T-helper 1 cell treated with Interleukin-12 subunit alpha and Interleukin-12 subunit beta and Interleukin-4 antibody, amounts not matched to agents 30 ng/mL and 1 ng/mL, for 36 hours (primary cell): ENCODE data around the gene TECPR2. TPM values are rescaled to one million over a fixed set of nuclear protein-coding genes. Genes with fewer than 3 reads are reported as not detected.
"Not testable (repeated sequence)": the region's sequence is repeated elsewhere in the genome, so short reads cannot be mapped to it uniquely, and the experiment has no call there.

Experiments
- intact Hi-C: fragments of 100-400 bp; cut with micrococcal nuclease; formaldehyde crosslinking; loops from one replicate; pipeline ENCODE4 v1.15.1; 2024
- total RNA-seq: library from RNA; stranded (reverse); gene quantifications from 2 replicates; pipeline ENCODE4 v1.2.3, GENCODE V29; 2022

TECPR2 gene
- total RNA-seq, 1 donor from 2014 or later, result 13.3 TPM

GRCh38 chr14:102544046-102544746, 181.5 kb downstream of the TECPR2 start:
- intact Hi-C loops, result no loop called here

- intact Hi-C loops, result no loop called here
These were observed 182.2 kb downstream of the TECPR2 start for GRCh38 chr14:102544747-102545460.

- intact Hi-C loops, result no loop called here
These were observed 182.9 kb downstream of the TECPR2 start for GRCh38 chr14:102545461-102546265.

- intact Hi-C loops, result no loop called here
These were observed 186.0 kb downstream of the TECPR2 start for GRCh38 chr14:102548616-102549240.

- intact Hi-C loops, result not testable (repeated sequence)
These were observed 188.2 kb downstream of the TECPR2 start for GRCh38 chr14:102550927-102551401.

Other genes with a start within 250 kb of the TECPR2 start
- gene WDR20, start 223.0 kb upstream of the TECPR2 start, total RNA-seq, result 39.8 and 41.4 TPM in 2 replicates
- gene MOK, start 57.8 kb upstream of the TECPR2 start, total RNA-seq, result 2.3 and 3.6 TPM in 2 replicates
- gene ZNF839, start 43.2 kb upstream of the TECPR2 start, total RNA-seq, result 14.8 and 16.4 TPM in 2 replicates
- 27.4 and 33.0 TPM in 2 replicates for gene CINP, start 51 bp upstream of the TECPR2 start, total RNA-seq
- gene ANKRD9, start 146.8 kb downstream of the TECPR2 start, total RNA-seq, result 5.0 and 5.5 TPM in 2 replicates
- gene RCOR1, start 229.7 kb downstream of the TECPR2 start, total RNA-seq, result 21.5 and 24.9 TPM in 2 replicates